ENCODE data around the gene REPIN1.
A peak's percentile ranks its signal among the peaks of the same experiment; 100 is the strongest.

The REPIN1 gene

DNA sequence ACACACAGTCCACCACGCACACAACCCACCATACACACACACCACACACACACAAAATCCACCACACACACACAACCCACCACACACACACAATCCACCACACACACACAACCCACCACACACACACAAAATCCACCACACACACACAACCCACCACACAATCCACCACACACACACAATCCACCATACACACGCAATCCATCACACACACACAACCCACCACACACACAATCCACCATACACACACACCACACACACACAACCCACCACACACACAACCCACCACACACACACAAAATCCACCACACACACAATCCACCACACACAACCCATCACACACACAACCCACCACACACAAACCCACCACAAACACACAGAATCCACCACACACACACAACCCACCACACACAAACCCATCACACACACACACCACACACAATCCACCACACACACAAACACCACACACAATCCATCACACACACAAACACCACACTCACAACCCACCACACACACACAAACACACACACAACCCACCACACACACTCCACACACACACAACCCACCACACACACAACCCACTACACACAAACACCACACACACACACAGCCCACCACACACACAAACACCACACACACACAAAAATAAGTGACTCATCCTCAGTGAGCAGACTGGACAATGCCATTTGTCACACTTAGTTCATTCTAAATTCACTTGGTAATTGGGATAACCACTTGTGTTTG lies 8.8 kb upstream of the REPIN1 start:
- Histone ChIP-seq H3K4me1 (ENCODE audit: control insufficient read depth, insufficient read depth, low read length) (no peaks in the 10 kb centered on the region), H3K27ac (ENCODE audit: extremely low read depth, low read depth, low read length) (no peak overlapping the region), H3K4me3 (ENCODE audit: low read depth, low read length) (no peak overlapping the region), H3K9me3 (ENCODE audit: control insufficient read depth, insufficient read depth, low read depth, low read length) (no peaks in the 10 kb centered on the region), H3K36me3 (ENCODE audit: control insufficient read depth in 2 of 2, insufficient read depth in 1 of 2, low read length in 2 of 2) (no peaks in the 10 kb centered on the region)
- ChIA-PET POLR2A (no interaction called here), CTCF (no interaction called here)
- TF ChIP-seq MEIS1 (CRISPR knock-in tag; IDR thresholded peaks at IDR 0.05; ENCODE audit: borderline replicate concordance): no peak
- TF ChIP-seq ZXDB (tag by site-specific recombination; IDR thresholded peaks at IDR 0.05): peak; percentile 67
- peak; percentile 49; the same call in 1 of the 2 replicates for TF ChIP-seq ZNF157 (tag by site-specific recombination; IDR thresholded peaks at IDR 0.05)
- no peak for TF ChIP-seq ZNF514 (tag by site-specific recombination; IDR thresholded peaks at IDR 0.05)
- no peak for TF ChIP-seq ZNF433 (tag by site-specific recombination; IDR thresholded peaks at IDR 0.05; ENCODE audit: low read depth)
- peak; percentile 91 for TF ChIP-seq ZNF843 (tag by site-specific recombination; IDR thresholded peaks at IDR 0.05)
- no peak; the same call in 1 of the 2 replicates for TF ChIP-seq ZNF335 (tag by site-specific recombination; conservative IDR thresholded peaks at IDR 0.05)
- TF ChIP-seq, protein P1, sequence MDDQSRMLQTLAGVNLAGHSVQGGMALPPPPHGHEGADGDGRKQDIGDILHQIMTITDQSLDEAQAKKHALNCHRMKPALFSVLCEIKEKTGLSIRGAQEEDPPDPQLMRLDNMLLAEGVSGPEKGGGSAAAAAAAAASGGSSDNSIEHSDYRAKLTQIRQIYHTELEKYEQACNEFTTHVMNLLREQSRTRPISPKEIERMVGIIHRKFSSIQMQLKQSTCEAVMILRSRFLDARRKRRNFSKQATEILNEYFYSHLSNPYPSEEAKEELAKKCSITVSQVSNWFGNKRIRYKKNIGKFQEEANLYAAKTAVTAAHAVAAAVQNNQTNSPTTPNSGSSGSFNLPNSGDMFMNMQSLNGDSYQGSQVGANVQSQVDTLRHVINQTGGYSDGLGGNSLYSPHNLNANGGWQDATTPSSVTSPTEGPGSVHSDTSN (CRISPR knock-in tag; IDR thresholded peaks at IDR 0.05): no peak
- no peak for TF ChIP-seq ZNF560 (tag by site-specific recombination; IDR thresholded peaks at IDR 0.05; ENCODE audit: borderline replicate concordance)
- no peak for TF ChIP-seq ZNF658 (tag by site-specific recombination; IDR thresholded peaks at IDR 0.05)
- TF ChIP-seq, protein P2, sequence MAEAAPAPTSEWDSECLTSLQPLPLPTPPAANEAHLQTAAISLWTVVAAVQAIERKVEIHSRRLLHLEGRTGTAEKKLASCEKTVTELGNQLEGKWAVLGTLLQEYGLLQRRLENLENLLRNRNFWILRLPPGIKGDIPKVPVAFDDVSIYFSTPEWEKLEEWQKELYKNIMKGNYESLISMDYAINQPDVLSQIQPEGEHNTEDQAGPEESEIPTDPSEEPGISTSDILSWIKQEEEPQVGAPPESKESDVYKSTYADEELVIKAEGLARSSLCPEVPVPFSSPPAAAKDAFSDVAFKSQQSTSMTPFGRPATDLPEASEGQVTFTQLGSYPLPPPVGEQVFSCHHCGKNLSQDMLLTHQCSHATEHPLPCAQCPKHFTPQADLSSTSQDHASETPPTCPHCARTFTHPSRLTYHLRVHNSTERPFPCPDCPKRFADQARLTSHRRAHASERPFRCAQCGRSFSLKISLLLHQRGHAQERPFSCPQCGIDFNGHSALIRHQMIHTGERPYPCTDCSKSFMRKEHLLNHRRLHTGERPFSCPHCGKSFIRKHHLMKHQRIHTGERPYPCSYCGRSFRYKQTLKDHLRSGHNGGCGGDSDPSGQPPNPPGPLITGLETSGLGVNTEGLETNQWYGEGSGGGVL (tag by site-specific recombination; IDR thresholded peaks at IDR 0.05): no peak
- TF ChIP-seq, protein P3, sequence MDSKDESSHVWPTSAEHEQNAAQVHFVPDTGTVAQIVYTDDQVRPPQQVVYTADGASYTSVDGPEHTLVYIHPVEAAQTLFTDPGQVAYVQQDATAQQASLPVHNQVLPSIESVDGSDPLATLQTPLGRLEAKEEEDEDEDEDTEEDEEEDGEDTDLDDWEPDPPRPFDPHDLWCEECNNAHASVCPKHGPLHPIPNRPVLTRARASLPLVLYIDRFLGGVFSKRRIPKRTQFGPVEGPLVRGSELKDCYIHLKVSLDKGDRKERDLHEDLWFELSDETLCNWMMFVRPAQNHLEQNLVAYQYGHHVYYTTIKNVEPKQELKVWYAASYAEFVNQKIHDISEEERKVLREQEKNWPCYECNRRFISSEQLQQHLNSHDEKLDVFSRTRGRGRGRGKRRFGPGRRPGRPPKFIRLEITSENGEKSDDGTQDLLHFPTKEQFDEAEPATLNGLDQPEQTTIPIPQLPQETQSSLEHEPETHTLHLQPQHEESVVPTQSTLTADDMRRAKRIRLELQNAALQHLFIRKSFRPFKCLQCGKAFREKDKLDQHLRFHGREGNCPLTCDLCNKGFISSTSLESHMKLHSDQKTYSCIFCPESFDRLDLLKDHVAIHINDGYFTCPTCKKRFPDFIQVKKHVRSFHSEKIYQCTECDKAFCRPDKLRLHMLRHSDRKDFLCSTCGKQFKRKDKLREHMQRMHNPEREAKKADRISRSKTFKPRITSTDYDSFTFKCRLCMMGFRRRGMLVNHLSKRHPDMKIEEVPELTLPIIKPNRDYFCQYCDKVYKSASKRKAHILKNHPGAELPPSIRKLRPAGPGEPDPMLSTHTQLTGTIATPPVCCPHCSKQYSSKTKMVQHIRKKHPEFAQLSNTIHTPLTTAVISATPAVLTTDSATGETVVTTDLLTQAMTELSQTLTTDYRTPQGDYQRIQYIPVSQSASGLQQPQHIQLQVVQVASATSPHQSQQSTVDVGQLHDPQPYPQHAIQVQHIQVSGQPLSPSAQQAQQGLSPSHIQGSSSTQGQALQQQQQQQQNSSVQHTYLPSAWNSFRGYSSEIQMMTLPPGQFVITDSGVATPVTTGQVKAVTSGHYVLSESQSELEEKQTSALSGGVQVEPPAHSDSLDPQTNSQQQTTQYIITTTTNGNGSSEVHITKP (tag by site-specific recombination; IDR thresholded peaks at IDR 0.05): peak; percentile 75
- no peak for TF ChIP-seq ZNF747 (tag by site-specific recombination; IDR thresholded peaks at IDR 0.05)
- TF ChIP-seq IKZF3 (tag by site-specific recombination; IDR thresholded peaks at IDR 0.05): no peak
- TF ChIP-seq ZFP37 (tag by site-specific recombination; IDR thresholded peaks at IDR 0.05): no peak
- peak; percentile 95 for TF ChIP-seq ZNF324 (tag by site-specific recombination; IDR thresholded peaks at IDR 0.05)
- no peak for TF ChIP-seq ZNF140 (tag by site-specific recombination; IDR thresholded peaks at IDR 0.05)
- TF ChIP-seq, protein P4, sequence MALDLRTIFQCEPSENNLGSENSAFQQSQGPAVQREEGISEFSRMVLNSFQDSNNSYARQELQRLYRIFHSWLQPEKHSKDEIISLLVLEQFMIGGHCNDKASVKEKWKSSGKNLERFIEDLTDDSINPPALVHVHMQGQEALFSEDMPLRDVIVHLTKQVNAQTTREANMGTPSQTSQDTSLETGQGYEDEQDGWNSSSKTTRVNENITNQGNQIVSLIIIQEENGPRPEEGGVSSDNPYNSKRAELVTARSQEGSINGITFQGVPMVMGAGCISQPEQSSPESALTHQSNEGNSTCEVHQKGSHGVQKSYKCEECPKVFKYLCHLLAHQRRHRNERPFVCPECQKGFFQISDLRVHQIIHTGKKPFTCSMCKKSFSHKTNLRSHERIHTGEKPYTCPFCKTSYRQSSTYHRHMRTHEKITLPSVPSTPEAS (tag by site-specific recombination; IDR thresholded peaks at IDR 0.05): peak; percentile 94
- TF ChIP-seq GLI2 (tag by site-specific recombination; IDR thresholded peaks at IDR 0.05; ENCODE audit: borderline replicate concordance, low read depth): no peak; the same call in 1 of the 2 replicates
- TF ChIP-seq SETDB1 (IDR thresholded peaks at IDR 0.05; ENCODE audit: insufficient read length, low read length): no peak
- TF ChIP-seq, protein P5, sequence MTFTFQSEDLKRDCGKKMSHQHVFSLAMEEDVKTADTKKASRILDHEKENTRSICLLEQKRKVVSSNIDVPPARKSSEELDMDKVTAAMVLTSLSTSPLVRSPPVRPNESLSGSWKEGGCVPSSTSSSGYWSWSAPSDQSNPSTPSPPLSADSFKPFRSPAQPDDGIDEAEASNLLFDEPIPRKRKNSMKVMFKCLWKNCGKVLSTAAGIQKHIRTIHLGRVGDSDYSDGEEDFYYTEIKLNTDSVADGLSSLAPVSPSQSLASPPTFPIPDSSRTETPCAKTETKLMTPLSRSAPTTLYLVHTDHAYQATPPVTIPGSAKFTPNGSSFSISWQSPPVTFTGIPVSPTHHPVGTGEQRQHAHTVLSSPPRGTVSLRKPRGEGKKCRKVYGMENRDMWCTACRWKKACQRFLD (tag by site-specific recombination; IDR thresholded peaks at IDR 0.05): no peak
- TF ChIP-seq ZNF548 (tag by site-specific recombination; IDR thresholded peaks at IDR 0.05): no peak
- TF ChIP-seq ZNF670 (tag by site-specific recombination; IDR thresholded peaks at IDR 0.05; ENCODE audit: low read depth): no peak; the same call in 1 of the 2 replicates
- TF ChIP-seq, protein P6, sequence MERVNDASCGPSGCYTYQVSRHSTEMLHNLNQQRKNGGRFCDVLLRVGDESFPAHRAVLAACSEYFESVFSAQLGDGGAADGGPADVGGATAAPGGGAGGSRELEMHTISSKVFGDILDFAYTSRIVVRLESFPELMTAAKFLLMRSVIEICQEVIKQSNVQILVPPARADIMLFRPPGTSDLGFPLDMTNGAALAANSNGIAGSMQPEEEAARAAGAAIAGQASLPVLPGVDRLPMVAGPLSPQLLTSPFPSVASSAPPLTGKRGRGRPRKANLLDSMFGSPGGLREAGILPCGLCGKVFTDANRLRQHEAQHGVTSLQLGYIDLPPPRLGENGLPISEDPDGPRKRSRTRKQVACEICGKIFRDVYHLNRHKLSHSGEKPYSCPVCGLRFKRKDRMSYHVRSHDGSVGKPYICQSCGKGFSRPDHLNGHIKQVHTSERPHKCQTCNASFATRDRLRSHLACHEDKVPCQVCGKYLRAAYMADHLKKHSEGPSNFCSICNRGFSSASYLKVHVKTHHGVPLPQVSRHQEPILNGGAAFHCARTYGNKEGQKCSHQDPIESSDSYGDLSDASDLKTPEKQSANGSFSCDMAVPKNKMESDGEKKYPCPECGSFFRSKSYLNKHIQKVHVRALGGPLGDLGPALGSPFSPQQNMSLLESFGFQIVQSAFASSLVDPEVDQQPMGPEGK (tag by site-specific recombination; IDR thresholded peaks at IDR 0.05): peak; percentile 14; the same call in 1 of the 2 replicates
- TF ChIP-seq REPIN1 (tag by site-specific recombination; IDR thresholded peaks at IDR 0.05; ENCODE audit: low read depth): no peak
- no peak for TF ChIP-seq YY1 (tag by site-specific recombination; IDR thresholded peaks at IDR 0.05)
